Stimulated activated CD8-positive, alpha-beta memory T cell treated with anti-CD3 and anti-CD28 coated beads, Interleukin-7, amount 100 ng/mL, for 4 hours (primary cell): ENCODE results near the gene TTC39B.
"Not testable (repeated sequence)": the region's sequence is repeated elsewhere in the genome, so short reads cannot be mapped to it uniquely, and the experiment has no call there.

Experiments
- DNase-seq, 2 donors: peaks; one replicate each; pipeline ENCODE4 v3.0.0-alpha.2; 2020; ENCODE audit warnings: low read depth in 2 of 2

The TTC39B gene

GRCh38 chr9:15306757-15307522 is at the start of gene TTC39B:
TSS of gene TTC39B (minus strand) at chr9:15307216. CDS start at chr9:15307125, 91 bp downstream.
- peak; percentile 45 to 77 for DNase-seq

- DNase-seq: no peak
Measured at GRCh38 chr9:15355669-15356068, 48.7 kb upstream of the TTC39B start.

- no peak for DNase-seq
Measured at GRCh38 chr9:15354713-15355112, 47.7 kb upstream of the TTC39B start.

- no peak for DNase-seq
Measured at GRCh38 chr9:15353892-15354291, 46.9 kb upstream of the TTC39B start.

- no peak for DNase-seq
Measured at GRCh38 chr9:15352306-15352705, 45.3 kb upstream of the TTC39B start.

GRCh38 chr9:15349892-15350761 is 43.1 kb upstream of the TTC39B start:
- DNase-seq: no peak

- no peak for DNase-seq
Measured at GRCh38 chr9:15346837-15347236, 39.8 kb upstream of the TTC39B start.

- no peak for DNase-seq
Measured at GRCh38 chr9:15344191-15344590, 37.2 kb upstream of the TTC39B start.

GRCh38 chr9:15333376-15333881 is 26.4 kb upstream of the TTC39B start:
- DNase-seq: no peak

GRCh38 chr9:15332939-15333338 is 25.9 kb upstream of the TTC39B start:
- DNase-seq: no peak

GRCh38 chr9:15329539-15330109 is 22.6 kb upstream of the TTC39B start:
- DNase-seq: no peak

GRCh38 chr9:15328946-15329345 is 21.9 kb upstream of the TTC39B start:
- no peak for DNase-seq

- DNase-seq: not testable (repeated sequence)
Measured at GRCh38 chr9:15322695-15323094, 15.7 kb upstream of the TTC39B start.

GRCh38 chr9:15319661-15320060 is 12.6 kb upstream of the TTC39B start:
- not testable (repeated sequence) for DNase-seq

GRCh38 chr9:15317836-15318235 is 10.8 kb upstream of the TTC39B start:
- DNase-seq: no peak

- DNase-seq: no peak
Measured at GRCh38 chr9:15311607-15312006, 4.6 kb upstream of the TTC39B start.

- no peak for DNase-seq
Measured at GRCh38 chr9:15310107-15310850, 3.3 kb upstream of the TTC39B start.

- no peak for DNase-seq
Measured at GRCh38 chr9:15308511-15308910, 1.5 kb upstream of the TTC39B start.

GRCh38 chr9:15307523-15307841 is 466 bp upstream of the TTC39B start:
- no peak for DNase-seq

- DNase-seq: peak in 1 of 2 donors; percentile 15
Measured at GRCh38 chr9:15306068-15306756, 804 bp downstream of the TTC39B start.

GRCh38 chr9:15305470-15305869 is 1.5 kb downstream of the TTC39B start:
- DNase-seq: no peak
